HG03045 (cell line): ENCODE measurements around the gene AADACL2.

Source experiments
- ATAC-seq: cut with Tn5 transposase; IDR thresholded peaks from one replicate; pipeline ENCODE4 v1.9.1; 2021; ENCODE audit warnings: mild to moderate bottlenecking, moderate library complexity; ENCODE audit not compliant: unreplicated experiment

Gene AADACL2

GRCh38 chr3:151798466-151798865, 64.7 kb downstream of the AADACL2 start:
- no peak for ATAC-seq

- ATAC-seq, result no peak
Measured at GRCh38 chr3:151800431-151800830, 66.7 kb downstream of the AADACL2 start.

- no peak for ATAC-seq
Measured at GRCh38 chr3:151804267-151804666, 70.5 kb downstream of the AADACL2 start.

GRCh38 chr3:151806838-151807237, 73.1 kb downstream of the AADACL2 start:
- ATAC-seq, result no peak
